Suppressor macrophage treated with lipopolysaccharide for 1 hour (primary cell): ENCODE data around the gene EFCAB8.
"Not testable (repeated sequence)": the region's sequence is repeated elsewhere in the genome, so short reads cannot be mapped to it uniquely, and the experiment has no call there.

Experiments
- DNase-seq, 3 donors: peaks; one replicate each; pipeline ENCODE4 v3.0.0-alpha.2; 2020 to 2022

Gene EFCAB8

DNA sequence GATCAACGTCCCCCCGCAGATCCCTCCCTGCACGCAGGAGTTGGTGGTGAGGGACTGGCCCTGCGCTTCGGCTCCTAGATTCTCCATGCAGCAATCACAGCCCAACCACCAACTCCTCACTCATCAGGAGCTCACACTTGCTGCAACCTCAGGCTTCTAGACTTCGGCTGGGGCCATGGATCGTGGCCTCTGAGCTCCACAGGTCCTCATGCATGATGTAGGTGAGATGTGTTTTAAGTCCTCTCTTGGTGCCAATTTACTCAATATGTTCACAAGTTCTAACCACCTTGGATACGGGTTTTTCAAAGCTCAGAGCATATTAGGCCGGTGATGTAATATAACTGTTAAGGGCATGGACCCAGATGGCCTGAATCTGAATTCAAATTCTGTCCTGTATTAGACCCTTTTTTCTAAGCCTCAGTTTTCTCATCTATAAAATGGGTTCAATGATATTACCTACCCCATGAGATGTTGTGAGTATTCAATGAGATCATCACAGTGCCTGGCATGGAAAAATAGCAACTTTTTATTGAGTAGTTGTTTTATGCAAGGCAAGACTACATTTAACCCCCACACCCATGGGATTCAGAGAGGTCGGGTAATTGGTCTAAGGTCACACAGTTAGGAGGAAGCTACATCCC, 114.5 kb downstream of the EFCAB8 start:
- no peak for DNase-seq

DNA sequence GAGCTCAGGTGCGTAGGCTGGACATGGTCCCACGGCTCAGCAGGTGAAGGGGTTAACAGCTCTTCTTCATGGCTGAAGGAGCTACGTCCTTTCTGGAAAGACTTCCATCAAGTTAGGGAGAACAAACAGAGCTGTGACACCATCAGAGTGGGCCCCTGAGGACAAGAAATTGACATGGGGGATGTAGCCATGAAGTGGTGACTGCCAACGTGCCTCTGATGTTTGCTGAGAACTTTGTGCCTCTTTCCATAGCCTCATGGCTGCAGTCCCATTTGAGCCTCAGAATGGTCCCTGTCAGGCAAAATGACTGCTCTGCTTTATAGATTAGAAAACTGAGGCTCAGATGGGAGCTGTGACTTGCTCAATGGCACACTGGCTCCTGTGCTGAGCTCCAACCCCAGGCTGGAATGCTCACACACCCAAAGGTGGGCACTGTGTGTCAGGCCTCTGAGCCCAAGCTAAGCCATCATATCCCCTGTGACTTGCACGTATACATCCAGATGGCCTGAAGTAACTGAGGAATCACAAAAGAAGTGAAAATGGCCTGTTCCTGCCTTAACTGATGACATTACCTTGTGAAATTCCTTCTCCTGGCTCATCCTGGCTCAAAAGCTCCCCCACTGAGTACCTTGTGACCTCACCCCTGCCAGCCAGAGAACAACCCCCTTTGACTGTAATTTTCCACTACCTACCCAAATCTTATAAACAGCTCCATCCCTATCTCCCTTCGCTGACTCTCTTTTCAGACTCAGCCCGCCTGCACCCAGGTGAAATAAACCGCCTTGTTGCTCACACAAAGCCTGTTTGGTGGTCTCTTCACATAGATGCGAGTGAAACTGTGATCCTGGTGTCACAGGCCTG, 115.7 kb downstream of the EFCAB8 start:
- not testable (repeated sequence) for DNase-seq

DNA sequence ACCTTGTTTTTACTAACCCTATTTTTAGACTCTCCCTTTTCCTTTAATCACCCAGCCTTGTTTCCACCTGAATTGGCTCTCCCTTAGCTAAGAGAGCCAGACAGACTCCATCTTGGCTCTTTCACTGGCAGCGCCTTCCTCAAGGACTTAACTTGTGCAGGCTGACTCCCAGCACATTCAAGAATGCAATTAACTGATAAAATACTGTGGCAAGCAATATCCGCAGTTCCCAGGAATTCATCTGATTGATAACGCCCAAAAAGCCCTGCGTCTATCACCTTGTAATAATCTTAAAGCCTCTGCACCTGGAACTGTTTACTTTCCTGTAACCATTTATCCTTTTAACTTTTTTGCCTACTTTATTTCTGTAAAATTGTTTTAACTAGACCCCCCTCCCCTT, 116.4 kb downstream of the EFCAB8 start:
- DNase-seq: not testable (repeated sequence)

DNA sequence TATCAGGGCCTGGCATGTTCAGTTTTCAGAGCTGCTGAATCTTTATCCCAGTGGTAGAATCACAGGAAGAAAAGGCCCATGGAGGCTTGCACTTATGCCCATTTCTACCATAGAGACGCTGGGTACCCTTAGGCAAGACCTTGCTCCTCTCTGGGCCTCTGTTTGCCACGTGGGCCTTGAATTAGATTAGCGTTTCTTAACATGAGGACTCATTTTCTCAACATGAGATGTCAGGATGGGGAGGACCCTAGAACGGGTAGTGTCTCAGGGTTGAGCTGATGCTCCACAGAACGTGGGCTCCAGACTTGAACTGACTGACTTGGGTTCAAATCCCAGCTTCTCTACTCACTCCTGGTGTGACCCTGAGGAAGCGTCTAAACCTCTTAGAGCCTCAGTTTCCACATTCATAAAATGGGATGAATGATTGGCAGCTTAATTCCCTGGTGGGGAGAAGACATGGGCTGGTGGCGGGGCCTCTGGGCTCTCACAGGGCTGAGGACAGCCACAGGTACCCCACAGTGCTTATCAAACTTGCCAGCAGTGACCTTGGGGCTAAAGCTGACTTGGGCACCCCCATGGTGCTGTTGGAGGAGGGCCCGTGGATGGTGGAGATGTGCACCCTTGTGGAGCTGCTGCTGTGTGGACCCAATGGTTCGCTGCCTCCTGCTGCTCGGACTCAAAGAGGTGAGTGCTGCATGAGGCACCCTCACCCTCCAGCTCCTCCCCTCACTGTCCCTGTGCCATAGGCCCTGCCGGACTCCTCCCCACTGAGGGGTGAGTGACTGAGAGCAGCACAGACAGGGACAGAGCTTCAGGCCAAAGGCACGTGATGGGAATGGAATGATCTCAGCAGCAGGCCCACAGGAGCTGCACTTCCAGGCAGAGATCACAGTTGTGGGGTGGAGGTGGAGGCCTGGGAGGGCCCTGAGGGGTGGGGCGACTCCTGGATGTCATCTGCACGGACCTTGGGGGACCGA, 117.3 kb downstream of the EFCAB8 start:
- DNase-seq: no peak

DNA sequence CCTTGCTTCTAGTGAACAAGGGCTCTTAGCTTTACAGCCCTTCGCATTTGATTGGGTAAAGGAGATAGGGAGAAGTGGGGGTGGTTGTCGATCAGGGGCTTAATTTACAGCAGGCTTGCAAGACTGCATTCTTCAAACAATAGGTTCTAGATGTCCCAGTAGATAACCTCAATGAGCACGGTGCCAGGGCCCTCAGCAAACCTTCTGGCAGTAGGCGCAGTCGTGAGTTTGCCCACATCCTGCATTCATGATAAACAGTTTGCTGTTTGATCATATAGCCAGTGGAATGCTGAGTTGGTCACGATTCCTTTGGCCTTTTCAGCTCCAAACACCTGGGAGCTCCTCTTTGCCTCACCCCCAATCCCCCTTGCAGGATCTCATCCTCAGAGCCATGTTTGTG, 118.0 kb downstream of the EFCAB8 start:
- DNase-seq: no peak

DNA sequence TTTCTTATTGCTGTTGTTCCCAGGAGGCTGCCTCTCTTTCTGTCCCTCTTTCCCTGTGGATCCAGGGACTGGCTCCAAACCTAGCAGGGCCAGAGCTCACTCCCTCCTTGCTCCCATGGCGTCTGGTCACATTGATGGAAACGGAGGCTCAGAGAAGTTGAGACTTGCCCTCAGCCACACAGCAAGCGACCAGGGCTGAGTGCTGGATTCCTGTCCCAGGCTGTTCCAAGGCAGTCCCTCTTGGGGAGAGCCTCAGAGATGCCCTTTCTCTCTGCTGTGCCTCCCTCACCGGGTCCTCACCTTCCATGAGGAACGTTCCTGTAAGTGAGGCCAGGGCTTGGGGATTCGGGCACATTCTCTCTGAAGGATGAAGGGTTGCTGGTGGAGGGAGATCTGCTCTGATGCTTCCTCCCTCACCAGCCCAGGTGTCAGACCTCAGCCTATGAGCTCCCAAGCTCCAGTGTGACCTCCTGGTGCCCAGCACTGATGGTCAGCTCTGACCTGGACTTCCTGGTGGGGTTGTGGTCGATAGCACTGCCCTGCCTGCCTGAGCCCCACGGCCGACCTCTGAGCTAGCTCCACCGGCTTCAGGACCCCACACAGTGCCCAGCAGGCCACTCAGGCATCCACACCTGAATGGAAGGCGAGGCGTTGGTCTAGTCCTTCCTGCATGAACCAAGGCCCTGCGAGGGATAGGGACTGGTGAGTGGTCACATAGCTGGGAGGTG, 118.7 kb downstream of the EFCAB8 start:
- DNase-seq: no peak

DNA sequence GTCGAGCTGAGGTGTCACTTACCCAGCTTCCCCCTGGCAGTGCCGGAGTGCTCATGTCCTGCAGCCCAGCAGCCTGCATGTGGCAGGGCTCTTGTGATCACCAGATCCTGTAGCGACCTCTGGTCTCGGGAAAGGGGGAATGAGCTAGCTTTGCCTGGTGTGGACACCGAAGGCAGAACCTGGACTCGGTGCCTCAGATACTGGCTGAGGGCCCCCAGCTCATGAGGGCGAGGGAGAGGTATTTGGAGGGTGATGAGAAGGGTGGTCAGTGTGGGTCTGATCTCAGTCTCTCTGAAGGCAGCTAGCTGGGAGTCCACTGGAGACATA, 119.2 kb downstream of the EFCAB8 start:
- no peak for DNase-seq

DNA sequence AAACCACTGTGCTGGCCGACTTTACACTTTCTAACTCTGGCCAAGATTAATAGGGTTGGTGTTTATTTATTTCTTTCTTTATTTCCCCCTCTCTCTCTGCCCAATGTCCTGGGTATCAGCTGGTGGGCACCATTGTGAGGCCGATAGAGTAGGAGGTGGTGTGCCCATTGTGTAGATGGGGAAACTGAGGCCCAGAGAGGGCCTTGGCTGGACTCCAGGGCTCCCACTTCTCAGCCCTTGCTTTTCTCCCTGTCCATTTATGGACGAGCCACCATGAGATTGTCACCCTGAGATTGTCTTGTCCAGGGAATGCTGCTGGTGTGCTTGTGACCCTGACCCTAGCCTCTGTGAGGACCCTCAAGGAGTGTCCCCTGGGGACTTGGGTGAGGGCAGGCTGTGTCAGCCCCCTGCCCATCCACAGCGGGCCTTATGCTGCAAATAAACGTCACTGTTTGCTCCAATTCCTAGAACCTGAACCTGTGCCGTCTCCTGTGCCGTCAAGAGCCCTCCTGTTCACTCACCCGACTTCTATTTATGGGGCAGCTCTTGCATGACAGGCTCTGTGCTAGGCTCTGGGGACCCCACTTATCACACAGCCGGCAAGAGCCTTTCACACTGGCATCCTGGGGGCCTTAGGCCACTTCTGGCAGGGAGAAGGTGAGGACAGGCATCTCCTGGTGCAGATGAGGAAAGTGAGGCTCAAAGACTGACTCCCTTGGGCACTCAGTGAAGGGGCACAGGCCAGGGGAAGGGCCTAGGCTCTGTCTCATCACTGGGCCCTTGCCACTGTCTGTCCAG, 120.7 kb downstream of the EFCAB8 start:
- no peak for DNase-seq

DNA sequence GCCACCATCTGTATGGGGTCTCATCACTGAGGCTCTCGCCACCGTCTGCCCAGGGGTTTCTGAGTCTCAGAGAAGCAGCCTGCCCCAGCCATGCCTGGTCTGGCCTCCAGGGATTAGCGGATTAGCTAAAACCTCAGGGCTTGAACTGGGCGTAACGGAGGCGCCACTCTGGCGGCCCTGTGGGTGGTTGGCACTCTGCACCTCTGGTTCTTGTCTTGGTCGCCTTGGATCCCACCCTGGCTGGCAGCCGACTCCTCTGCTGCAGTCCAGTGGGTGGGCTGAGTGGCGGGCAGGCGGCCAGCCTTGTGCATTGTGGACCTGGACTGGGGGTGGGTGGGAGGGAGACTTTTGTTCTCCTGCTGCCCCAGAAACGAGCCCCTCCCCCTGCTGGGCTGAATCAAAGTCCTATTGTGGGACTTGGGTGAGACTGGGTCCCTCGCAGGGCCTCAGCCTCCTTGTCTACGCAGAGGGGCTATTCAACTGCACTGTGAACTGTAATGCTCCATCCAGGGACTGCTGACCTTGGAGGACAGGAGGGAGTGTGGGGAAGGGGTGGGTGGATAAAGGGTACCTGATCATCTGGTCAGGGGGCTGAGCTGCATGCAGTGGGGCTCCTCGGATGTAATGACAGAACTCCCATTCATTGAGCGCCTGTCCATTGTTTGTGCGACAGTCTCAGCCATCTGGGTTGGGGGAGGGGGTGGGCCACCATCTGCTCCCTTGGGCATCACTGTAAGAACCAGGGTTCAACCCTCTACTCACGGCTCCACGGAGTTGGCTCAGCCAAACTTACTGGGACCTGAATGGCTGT, 121.6 kb downstream of the EFCAB8 start:
- DNase-seq: no peak

DNA sequence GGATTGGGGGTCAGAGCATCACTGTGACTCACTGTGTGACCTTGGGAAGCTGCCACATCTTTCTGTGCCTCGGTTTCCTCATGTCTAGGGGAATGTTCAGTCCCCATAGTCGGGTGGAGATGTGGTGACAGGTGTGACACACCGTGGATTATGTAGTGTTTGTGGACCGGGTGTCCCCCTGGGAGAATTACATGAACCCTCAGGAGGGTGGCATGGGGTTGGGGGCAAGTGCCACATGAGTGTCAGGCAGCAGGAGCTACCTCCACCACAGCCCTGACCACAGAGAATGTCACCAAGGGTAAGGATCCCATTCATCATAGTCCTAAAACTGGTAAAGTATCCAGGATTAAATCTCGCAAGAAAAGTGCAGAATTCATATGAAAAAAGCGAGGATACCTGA, 122.3 kb downstream of the EFCAB8 start:
- no peak for DNase-seq

DNA sequence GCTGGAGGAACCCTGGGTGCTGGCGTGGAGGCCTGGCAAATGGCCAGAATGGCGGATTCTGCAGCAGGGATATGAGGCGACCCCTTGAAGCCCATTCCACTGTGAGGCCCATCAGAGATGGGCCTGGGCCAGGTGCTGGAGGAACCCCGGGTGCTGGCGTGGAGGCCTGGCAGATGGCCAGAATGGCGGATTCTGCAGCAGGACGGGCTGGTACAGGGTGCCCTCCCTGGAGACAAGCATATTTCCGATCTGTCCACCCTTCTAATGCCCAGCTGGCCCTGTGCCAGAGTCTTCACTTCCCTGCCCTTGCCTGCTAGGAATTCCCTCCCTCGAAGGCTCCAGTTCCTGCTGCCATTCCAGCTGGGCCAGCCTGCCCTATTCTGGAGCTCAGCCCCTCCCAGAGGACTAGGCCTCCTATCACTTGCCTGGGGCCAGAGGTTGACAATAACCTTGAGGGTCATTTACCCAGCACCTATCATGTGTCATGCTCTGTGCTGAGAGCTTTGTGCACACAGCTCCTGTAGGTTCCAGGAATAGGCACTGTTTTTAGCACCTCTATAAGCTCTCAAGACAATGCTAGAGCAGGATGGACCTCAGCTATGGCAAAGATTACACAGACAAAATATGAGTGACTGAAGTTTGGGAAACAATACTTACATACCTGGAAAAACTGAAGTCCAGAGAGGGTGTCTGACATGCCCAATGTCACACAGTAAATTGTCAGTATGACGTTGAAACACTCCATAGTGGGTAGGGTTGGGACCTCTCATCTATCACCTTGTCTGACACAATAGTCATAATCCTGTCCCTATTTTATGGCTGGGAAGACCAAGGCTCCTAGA, 124.1 kb downstream of the EFCAB8 start:
- DNase-seq: no peak

DNA sequence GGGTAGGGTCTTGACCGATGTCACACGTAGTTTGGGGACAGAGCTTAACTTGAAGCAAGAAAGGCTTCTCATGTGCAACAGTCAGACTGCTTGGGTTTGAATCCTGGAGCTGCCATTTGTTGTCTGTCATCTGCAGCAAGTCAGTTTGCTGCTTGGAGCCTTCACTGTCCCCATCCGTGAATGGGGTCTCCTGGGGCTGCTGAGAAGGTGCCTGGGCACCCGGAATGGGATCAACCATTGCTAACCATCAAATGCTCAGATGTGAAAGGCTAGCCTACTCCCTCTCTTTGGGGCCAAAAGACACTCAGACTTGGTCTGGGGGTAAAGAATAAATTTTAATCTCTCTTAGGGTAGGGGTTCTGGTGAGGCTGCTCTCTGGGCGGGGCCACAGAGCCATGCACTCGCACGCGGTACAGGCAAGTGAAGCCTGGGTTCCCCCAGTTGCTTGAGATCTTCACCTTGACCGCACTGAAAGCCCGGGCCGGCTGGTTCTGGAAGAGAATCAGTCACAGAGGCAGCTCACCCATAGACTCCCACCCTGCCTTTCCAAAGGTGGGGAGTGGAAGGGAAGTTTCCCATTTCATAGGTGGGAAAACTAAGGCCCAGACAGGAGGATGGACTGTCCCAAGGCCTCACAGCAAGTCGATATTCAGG, 124.9 kb downstream of the EFCAB8 start:
- DNase-seq: no peak

DNA sequence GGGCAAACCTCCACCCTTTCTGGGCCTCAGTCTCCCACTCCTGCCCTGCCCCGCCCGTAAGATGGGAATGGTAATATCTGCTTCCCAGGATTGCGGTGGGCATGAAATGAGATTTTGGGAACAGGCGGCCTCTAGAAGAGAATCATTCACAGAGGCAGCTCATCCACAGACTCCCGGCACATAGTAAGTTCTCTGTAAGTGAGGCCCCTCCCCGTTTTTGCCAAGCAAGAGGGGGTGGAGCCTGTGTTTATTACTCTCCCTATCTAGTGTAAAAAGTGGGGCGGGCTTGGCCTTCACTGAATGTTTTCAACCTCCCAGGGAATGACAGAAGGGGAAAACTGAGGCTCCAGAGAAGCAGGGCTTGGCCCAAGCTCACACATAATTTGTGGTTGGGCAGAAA, 125.5 kb downstream of the EFCAB8 start:
- DNase-seq: no peak

DNA sequence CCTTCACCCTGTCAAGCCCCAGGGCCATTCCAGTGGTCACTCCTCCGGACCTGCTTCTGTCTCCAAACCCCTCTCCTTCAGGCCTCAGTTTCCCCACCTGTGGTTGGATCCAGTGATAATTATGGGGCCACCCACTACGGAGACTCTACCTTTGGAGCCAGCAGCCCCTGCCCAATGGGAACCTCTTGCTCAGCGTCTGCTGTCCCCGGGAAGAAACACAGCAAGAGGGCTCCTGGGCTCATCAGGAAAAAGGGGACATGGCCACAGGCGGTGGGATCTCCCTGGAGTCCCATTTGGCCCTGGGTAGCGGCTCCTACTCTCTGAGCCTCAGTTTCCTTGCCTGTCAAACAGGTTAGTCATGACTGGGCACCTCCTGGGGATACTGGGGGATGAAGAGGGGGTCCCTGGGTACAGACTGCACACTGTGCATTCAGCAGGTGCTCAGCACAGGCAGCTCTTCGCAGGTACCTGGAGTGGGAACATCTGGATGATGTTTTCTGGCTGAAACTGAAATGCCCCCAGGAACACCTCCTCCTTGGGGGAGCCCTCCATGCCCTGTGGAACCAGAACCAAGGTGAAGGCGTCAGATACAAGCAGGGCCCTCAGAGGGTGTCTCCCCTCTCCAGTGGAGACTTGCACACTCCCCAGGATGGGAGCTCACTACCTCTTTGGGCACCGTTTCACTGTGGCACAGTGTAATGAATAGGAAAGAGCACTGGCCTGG, 126.1 kb downstream of the EFCAB8 start:
- no peak for DNase-seq

DNA sequence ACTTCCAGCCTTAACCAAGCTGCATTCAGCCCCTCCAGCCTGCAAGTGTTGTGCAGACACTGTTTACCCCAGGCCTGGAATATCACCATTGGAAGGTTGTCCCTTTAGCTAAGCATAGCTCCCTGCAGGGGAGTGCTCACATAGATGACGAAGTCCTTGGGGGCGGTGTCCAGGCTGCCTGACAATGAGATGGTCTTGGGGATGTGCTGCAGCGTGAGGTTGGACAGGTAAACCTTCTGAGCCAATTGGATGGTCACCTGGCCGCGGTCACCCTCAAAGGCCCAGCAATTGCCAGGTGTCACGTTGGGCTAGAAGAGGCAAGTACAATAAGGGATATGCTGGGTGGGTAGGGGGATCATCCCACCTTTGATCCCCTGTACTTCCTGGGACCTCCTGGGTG, 126.9 kb downstream of the EFCAB8 start:
- no peak for DNase-seq

DNA sequence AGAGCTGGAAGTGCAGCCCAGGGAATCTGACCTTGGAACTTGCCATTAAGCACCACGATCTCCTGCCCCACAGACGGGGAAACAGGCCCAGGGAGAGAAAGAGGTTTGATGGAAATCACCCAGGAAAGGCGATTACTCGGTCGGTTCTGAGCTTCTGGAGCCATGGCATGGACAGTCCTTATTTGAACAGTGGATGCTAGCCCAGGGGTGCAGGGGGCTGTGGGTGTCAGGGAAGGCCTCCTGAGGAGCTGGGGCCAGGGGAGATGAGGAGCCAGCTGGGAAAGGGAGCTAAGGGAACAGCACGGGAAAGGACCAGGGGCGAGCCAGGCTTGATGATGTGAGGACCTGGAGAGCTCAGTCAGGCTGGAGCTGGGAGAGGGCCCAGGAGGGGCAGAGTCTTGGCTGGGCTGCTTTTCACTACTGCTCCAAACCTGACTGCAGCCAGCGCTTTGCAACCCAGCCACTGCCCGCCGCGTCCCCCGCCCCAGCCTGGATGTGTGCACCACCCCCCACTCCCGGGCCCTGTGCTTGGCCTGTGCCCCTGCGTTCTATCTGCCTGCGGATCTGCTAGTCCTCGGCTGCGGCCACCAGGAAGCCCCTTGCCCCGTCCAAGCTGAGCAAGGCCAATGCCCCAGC, 127.7 kb downstream of the EFCAB8 start:
- DNase-seq: no peak

DNA sequence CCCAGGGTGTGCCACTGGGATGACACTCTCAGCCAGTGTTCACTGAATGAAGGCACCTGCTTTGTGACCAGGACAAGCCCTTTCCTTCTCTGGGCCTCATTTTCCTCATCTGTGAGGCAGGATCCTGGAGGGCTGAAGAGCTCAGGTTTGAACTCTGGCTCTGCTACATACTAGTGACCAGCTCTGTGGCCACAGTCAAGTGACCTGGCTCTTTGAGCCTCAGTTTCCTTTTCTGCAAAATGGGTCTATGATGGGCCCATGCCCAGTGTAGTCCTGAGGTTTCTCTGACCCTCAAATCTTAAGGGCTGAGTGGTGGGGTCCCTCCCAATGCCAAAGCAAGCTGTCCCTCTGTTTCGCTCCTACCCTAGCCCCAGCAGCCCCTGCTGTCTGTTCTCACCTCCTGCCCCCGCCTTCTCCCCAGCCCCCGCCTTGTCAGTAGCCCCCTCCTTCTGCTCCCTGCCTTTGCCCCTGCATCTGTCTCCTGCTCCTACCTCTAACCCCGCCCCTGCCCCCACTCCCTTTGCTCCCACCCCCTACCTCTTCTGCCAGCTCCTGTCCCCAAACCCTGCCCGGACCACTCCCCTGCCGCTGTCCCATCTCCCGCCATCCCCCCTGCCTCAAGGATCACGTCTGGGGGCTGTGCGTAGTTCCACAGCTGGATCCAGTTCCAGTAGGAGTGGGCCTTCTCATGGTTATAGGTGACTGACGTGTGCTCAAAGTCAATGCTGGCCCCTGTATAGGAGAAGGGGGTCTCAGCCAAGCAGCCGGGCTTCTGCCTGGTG, 128.5 kb downstream of the EFCAB8 start:
- DNase-seq: no peak
